Measurements from ENCODE around the gene ELF2. TPM values are rescaled to one million over a fixed set of nuclear protein-coding genes. Genes with fewer than 3 reads are reported as not detected.

ELF2 gene
- total RNA-seq, 2 donors from 2014 or later: 47.6 to 53.9 TPM

DNA sequence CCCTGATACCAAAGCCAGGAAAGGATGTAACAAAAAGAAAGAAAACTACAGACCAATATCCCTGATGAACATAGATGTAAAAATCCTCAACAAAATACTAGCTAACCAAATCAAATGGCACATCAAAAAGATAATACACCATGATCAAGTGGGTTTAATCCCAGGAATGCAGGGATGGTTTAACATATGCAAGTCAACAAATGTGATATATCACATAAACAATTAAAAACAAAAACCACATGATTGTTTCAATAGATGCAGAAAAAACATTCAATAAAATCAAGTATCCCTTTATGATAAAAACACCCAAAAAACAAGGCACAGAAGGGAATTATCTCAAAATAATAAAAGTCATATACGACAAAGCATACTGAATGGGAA lies 31.5 kb downstream of the ELF2 start:
- H3K27me3 Mint-ChIP-seq (ENCODE audit: insufficient read depth): no peaks in the 10 kb centered on the region

DNA sequence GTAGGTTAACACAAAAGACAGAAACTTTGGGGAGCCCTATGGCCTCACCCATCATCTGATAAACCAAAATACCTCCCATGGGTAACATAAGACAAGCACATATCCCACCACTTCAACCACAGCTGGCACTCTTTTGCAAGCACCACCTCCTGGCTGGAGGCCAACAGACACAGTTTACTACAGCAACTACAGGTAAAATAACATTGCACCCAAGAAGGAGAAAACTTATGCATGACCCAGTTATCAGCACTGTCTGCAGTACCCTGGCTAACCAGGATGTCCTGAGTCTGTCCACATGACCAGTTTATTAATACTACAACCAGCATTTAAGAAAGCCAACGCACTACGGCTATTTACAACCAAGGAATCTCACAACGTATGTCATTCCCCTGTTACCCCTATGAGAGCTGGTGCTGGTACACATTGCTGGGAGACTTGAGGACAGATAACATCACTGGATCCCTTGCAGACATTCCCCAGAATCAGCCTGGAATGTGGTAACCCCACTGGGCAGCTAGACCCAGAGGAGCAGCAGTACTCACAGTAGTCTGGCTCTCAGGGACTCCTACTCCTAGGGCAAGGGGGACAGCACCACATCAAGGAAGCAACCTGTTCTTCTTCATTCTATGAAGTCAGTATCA lies 32.0 kb downstream of the ELF2 start:
- H3K27me3 ChIP-seq (ENCODE audit: control insufficient read depth, insufficient read depth, low read length, poor library complexity, severe bottlenecking): no peaks in the 10 kb centered on the region
- Mint-ChIP-seq H3K27ac (peak overlapping the region; percentile 81), H3K4me3 (no peak overlapping the region), H3K36me3 (ENCODE audit: low read depth) (peaks cover 25% of the 10 kb centered on the region), H3K27me3 (ENCODE audit: insufficient read depth) (no peaks in the 10 kb centered on the region), H3K4me1 (peaks cover 42% of the 10 kb centered on the region), H3K9me3 (peaks cover 16% of the 10 kb centered on the region)
- no peak overlapping the region for H3K27ac ChIP-seq (ENCODE audit: low read depth, low read length)
- peak overlapping the region; percentile 46 for H3K4me3 ChIP-seq (ENCODE audit: low read length)
- H3K9me3 ChIP-seq (ENCODE audit: control insufficient read depth, low read length): peaks cover 16% of the 10 kb centered on the region
- TF ChIP-seq, protein P1, sequence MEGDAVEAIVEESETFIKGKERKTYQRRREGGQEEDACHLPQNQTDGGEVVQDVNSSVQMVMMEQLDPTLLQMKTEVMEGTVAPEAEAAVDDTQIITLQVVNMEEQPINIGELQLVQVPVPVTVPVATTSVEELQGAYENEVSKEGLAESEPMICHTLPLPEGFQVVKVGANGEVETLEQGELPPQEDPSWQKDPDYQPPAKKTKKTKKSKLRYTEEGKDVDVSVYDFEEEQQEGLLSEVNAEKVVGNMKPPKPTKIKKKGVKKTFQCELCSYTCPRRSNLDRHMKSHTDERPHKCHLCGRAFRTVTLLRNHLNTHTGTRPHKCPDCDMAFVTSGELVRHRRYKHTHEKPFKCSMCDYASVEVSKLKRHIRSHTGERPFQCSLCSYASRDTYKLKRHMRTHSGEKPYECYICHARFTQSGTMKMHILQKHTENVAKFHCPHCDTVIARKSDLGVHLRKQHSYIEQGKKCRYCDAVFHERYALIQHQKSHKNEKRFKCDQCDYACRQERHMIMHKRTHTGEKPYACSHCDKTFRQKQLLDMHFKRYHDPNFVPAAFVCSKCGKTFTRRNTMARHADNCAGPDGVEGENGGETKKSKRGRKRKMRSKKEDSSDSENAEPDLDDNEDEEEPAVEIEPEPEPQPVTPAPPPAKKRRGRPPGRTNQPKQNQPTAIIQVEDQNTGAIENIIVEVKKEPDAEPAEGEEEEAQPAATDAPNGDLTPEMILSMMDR (conservative IDR thresholded peaks at IDR 0.05): no peak
- H3K4me1 ChIP-seq (ENCODE audit: control insufficient read depth, insufficient read depth, low read length): no peaks in the 10 kb centered on the region
- WGBS, 2 experiments (ENCODE audit: insufficient coverage in 1 of 2, insufficient read length in 1 of 2): 95% methylated on average over 3 of the region's 3 CpGs; no CpG with 5 or more reads in 1 of the 2 experiments
- H3K36me3 ChIP-seq (ENCODE audit: control insufficient read depth, insufficient read depth, low read length): no peaks in the 10 kb centered on the region
- no peak overlapping the region for H3K9ac ChIP-seq (ENCODE audit: extremely low read depth, low read length, poor library complexity, severe bottlenecking)
- peak; percentile 61 for DNase-seq

More for the DNA sequence above, 31.5 kb downstream of the ELF2 start:
- Histone ChIP-seq H3K9me3 (ENCODE audit: control insufficient read depth, low read length) (peaks cover 16% of the 10 kb centered on the region), H3K27me3 (ENCODE audit: control insufficient read depth, insufficient read depth, low read length, poor library complexity, severe bottlenecking) (no peaks in the 10 kb centered on the region), H3K4me3 (ENCODE audit: low read length) (peak overlapping the region; percentile 46), H3K36me3 (ENCODE audit: control insufficient read depth, insufficient read depth, low read length) (no peaks in the 10 kb centered on the region), H3K27ac (ENCODE audit: low read depth, low read length) (no peak overlapping the region), H3K4me1 (ENCODE audit: control insufficient read depth, insufficient read depth, low read length) (no peaks in the 10 kb centered on the region), H3K9ac (ENCODE audit: extremely low read depth, low read length, poor library complexity, severe bottlenecking) (no peak overlapping the region)
- H3K9me3 Mint-ChIP-seq: peaks cover 16% of the 10 kb centered on the region
- WGBS, 2 experiments (ENCODE audit: insufficient coverage in 1 of 2, insufficient read length in 1 of 2): 100% methylated on average over 1 of the region's 1 CpG
- H3K27ac Mint-ChIP-seq: peak overlapping the region; percentile 81
- TF ChIP-seq, protein P1 (conservative IDR thresholded peaks at IDR 0.05): no peak
- H3K4me3 Mint-ChIP-seq: no peak overlapping the region
- peaks cover 42% of the 10 kb centered on the region for H3K4me1 Mint-ChIP-seq
- peaks cover 28% of the 10 kb centered on the region for H3K36me3 Mint-ChIP-seq (ENCODE audit: low read depth)
- no peak for DNase-seq

DNA sequence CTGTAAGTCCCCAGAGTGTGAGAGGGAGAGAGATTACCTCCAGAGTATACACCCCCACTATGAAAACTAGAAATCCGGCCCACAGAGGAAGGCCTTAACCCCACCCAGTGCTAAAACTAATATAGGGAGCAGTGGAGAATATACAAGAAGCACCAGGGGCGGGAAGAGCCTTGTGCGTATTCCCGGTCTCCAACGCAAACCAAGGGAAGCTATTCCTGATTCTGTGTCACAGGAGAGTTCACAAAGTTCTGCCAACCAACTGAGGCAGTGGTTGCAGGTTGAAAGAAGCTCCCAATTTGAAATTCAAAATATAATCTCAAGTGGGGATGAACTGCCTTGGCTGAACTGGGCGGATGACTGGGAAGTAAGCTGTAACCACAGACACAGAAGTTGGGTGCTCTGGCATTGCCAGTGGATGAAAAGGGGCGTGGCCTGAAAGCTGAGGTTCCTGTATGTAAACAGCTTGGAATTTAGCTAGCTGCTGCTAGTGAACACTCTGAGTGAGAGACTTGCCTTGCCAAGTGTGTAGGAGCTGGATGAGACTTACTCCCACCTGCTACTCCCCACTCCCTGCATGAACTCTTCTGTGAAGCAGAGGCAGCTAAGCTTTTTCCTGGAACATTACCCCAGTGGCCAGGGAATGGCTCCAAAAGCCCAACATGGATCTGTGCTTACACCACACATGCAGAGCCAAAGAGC lies 32.7 kb downstream of the ELF2 start:
- Mint-ChIP-seq H3K36me3 (ENCODE audit: low read depth) (peaks cover 25% of the 10 kb centered on the region), H3K27ac (peak overlapping the region; percentile 81), H3K9me3 (peaks cover 16% of the 10 kb centered on the region), H3K27me3 (ENCODE audit: insufficient read depth) (no peaks in the 10 kb centered on the region), H3K4me3 (no peak overlapping the region), H3K4me1 (peaks cover 42% of the 10 kb centered on the region)
- TF ChIP-seq, protein P1 (conservative IDR thresholded peaks at IDR 0.05): no peak
- Histone ChIP-seq H3K4me1 (ENCODE audit: control insufficient read depth, insufficient read depth, low read length) (no peaks in the 10 kb centered on the region), H3K9me3 (ENCODE audit: control insufficient read depth, low read length) (peaks cover 16% of the 10 kb centered on the region), H3K27me3 (ENCODE audit: control insufficient read depth, insufficient read depth, low read length, poor library complexity, severe bottlenecking) (no peaks in the 10 kb centered on the region), H3K9ac (ENCODE audit: extremely low read depth, low read length, poor library complexity, severe bottlenecking) (no peak overlapping the region), H3K36me3 (ENCODE audit: control insufficient read depth, insufficient read depth, low read length) (no peaks in the 10 kb centered on the region), H3K27ac (ENCODE audit: low read depth, low read length) (no peak overlapping the region), H3K4me3 (ENCODE audit: low read length) (no peak overlapping the region)
- 94 to 100% methylated on average over 5 to 7 of the region's 7 CpGs for WGBS, 2 experiments (ENCODE audit: insufficient coverage in 1 of 2, insufficient read length in 1 of 2)
- peak; percentile 65 for DNase-seq
